ENCODE measurements around the gene ATP5PF. TPM values are rescaled to one million over a fixed set of nuclear protein-coding genes. Genes with fewer than 3 reads are reported as not detected.
"Not testable (repeated sequence)": the region's sequence is repeated elsewhere in the genome, so short reads cannot be mapped to it uniquely, and the experiment has no call there.

The ATP5PF gene
- total and polyA plus RNA-seq, 2 experiments from 2014 or later = 127 to 751 TPM

- not testable (repeated sequence) for H3K27me3 Mint-ChIP-seq (ENCODE audit: insufficient read depth, low read depth, poor library complexity); H3K27ac ChIP-seq (ENCODE audit: low read depth); H3K9me3 Mint-ChIP-seq; H2AFZ ChIP-seq; H3K9me2 ChIP-seq (ENCODE audit: insufficient read depth); H3K4me3 Mint-ChIP-seq; ATAC-seq; H3K4me1 ChIP-seq (ENCODE audit: insufficient read depth); H3K4me3 ChIP-seq; H3K27me3 ChIP-seq (ENCODE audit: insufficient read depth); H3K36me3 ChIP-seq (ENCODE audit: insufficient read depth); H3K4me2 ChIP-seq; H3K79me2 ChIP-seq (replicated peaks; ENCODE audit: insufficient read depth); H3K36me3 Mint-ChIP-seq (ENCODE audit: low read depth); H3F3A ChIP-seq (replicated peaks; ENCODE audit: low read depth); H4K20me1 ChIP-seq (replicated peaks; ENCODE audit: insufficient read depth); DNase-seq (ENCODE audit: low spot score)
- Mint-ChIP-seq H3K27ac (peak overlapping the region; percentile 82; the same call in 1 of the 2 replicates), H3K4me1 (peaks cover 20% of the 10 kb centered on the region; the same call in 2 of the 3 replicates)
Observed at GRCh38 chr21:25714066-25714465, 20.6 kb downstream of the ATP5PF start.

- Mint-ChIP-seq H3K9me3 (no peaks in the 10 kb centered on the region), H3K4me1 (peaks cover 2% of the 10 kb centered on the region; the same call in 1 of the 3 replicates), H3K27me3 (ENCODE audit: insufficient read depth, low read depth, poor library complexity) (no peaks in the 10 kb centered on the region), H3K36me3 (ENCODE audit: low read depth) (no peaks in the 10 kb centered on the region), H3K27ac (no peak overlapping the region), H3K4me3 (no peak overlapping the region)
- ATAC-seq (no peak), DNase-seq (ENCODE audit: low spot score) (no peak)
- Histone ChIP-seq H3K27me3 (ENCODE audit: insufficient read depth) (no peaks in the 10 kb centered on the region), H3K36me3 (ENCODE audit: insufficient read depth) (no peaks in the 10 kb centered on the region), H3K4me2 (no peak overlapping the region), H3K9me2 (ENCODE audit: insufficient read depth) (no peaks in the 10 kb centered on the region), H3F3A (replicated peaks; ENCODE audit: low read depth) (no peaks in the 10 kb centered on the region), H4K20me1 (replicated peaks; ENCODE audit: insufficient read depth) (no peaks in the 10 kb centered on the region), H3K4me1 (ENCODE audit: insufficient read depth) (no peaks in the 10 kb centered on the region), H3K79me2 (replicated peaks; ENCODE audit: insufficient read depth) (no peaks in the 10 kb centered on the region), H2AFZ (no peak overlapping the region), H3K27ac (ENCODE audit: low read depth) (no peak overlapping the region), H3K4me3 (no peak overlapping the region)
- TF ChIP-seq ZNF331 (CRISPR knock-in tag; IDR thresholded peaks at IDR 0.05; ENCODE audit: low read depth) (no peak), CREB1 (CRISPR knock-in tag; IDR thresholded peaks at IDR 0.05; ENCODE audit: low read depth) (no peak), EZH2 (IDR thresholded peaks at IDR 0.05; ENCODE audit: low read depth, unreplicated experiment) (no peak), POLR2AphosphoS5 (IDR thresholded peaks at IDR 0.05; ENCODE audit: low read depth) (no peak), ZNF114 (CRISPR knock-in tag; IDR thresholded peaks at IDR 0.05) (no peak), REST (IDR thresholded peaks at IDR 0.05; ENCODE audit: unreplicated experiment) (no peak), EZH2phosphoT487 (IDR thresholded peaks at IDR 0.05; ENCODE audit: unreplicated experiment) (no peak), JUNB (IDR thresholded peaks at IDR 0.05; ENCODE audit: unreplicated experiment) (no peak)
- TF ChIP-seq, protein P1, sequence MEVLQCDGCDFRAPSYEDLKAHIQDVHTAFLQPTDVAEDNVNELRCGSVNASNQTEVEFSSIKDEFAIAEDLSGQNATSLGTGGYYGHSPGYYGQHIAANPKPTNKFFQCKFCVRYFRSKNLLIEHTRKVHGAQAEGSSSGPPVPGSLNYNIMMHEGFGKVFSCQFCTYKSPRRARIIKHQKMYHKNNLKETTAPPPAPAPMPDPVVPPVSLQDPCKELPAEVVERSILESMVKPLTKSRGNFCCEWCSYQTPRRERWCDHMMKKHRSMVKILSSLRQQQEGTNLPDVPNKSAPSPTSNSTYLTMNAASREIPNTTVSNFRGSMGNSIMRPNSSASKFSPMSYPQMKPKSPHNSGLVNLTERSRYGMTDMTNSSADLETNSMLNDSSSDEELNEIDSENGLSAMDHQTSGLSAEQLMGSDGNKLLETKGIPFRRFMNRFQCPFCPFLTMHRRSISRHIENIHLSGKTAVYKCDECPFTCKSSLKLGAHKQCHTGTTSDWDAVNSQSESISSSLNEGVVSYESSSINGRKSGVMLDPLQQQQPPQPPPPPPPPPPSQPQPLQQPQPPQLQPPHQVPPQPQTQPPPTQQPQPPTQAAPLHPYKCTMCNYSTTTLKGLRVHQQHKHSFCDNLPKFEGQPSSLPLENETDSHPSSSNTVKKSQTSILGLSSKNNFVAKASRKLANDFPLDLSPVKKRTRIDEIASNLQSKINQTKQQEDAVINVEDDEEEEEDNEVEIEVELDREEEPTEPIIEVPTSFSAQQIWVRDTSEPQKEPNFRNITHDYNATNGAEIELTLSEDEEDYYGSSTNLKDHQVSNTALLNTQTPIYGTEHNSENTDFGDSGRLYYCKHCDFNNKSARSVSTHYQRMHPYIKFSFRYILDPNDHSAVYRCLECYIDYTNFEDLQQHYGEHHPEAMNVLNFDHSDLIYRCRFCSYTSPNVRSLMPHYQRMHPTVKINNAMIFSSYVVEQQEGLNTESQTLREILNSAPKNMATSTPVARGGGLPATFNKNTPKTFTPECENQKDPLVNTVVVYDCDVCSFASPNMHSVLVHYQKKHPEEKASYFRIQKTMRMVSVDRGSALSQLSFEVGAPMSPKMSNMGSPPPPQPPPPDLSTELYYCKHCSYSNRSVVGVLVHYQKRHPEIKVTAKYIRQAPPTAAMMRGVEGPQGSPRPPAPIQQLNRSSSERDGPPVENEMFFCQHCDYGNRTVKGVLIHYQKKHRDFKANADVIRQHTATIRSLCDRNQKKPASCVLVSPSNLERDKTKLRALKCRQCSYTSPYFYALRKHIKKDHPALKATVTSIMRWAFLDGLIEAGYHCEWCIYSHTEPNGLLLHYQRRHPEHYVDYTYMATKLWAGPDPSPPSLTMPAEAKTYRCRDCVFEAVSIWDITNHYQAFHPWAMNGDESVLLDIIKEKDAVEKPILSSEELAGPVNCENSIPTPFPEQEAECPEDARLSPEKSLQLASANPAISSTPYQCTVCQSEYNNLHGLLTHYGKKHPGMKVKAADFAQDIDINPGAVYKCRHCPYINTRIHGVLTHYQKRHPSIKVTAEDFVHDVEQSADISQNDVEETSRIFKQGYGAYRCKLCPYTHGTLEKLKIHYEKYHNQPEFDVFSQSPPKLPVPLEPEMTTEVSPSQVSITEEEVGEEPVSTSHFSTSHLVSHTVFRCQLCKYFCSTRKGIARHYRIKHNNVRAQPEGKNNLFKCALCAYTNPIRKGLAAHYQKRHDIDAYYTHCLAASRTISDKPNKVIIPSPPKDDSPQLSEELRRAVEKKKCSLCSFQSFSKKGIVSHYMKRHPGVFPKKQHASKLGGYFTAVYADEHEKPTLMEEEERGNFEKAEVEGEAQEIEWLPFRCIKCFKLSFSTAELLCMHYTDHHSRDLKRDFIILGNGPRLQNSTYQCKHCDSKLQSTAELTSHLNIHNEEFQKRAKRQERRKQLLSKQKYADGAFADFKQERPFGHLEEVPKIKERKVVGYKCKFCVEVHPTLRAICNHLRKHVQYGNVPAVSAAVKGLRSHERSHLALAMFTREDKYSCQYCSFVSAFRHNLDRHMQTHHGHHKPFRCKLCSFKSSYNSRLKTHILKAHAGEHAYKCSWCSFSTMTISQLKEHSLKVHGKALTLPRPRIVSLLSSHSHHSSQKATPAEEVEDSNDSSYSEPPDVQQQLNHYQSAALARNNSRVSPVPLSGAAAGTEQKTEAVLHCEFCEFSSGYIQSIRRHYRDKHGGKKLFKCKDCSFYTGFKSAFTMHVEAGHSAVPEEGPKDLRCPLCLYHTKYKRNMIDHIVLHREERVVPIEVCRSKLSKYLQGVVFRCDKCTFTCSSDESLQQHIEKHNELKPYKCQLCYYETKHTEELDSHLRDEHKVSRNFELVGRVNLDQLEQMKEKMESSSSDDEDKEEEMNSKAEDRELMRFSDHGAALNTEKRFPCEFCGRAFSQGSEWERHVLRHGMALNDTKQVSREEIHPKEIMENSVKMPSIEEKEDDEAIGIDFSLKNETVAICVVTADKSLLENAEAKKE (CRISPR knock-in tag; IDR thresholded peaks at IDR 0.05) = no peak
- TF ChIP-seq, protein P2, sequence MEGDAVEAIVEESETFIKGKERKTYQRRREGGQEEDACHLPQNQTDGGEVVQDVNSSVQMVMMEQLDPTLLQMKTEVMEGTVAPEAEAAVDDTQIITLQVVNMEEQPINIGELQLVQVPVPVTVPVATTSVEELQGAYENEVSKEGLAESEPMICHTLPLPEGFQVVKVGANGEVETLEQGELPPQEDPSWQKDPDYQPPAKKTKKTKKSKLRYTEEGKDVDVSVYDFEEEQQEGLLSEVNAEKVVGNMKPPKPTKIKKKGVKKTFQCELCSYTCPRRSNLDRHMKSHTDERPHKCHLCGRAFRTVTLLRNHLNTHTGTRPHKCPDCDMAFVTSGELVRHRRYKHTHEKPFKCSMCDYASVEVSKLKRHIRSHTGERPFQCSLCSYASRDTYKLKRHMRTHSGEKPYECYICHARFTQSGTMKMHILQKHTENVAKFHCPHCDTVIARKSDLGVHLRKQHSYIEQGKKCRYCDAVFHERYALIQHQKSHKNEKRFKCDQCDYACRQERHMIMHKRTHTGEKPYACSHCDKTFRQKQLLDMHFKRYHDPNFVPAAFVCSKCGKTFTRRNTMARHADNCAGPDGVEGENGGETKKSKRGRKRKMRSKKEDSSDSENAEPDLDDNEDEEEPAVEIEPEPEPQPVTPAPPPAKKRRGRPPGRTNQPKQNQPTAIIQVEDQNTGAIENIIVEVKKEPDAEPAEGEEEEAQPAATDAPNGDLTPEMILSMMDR (conservative IDR thresholded peaks at IDR 0.05; ENCODE audit: low read depth in 2 of 2) = no peak
Observed at GRCh38 chr21:25710550-25710949, 24.2 kb downstream of the ATP5PF start.
